ENCODE data around the gene PTPA. TPM values are rescaled to one million over a fixed set of nuclear protein-coding genes. Genes with fewer than 3 reads are reported as not detected.
"Not testable (repeated sequence)": the region's sequence is repeated elsewhere in the genome, so short reads cannot be mapped to it uniquely, and the experiment has no call there.

The PTPA gene
- total RNA-seq, 4 donors from 2014 or later, result 48.7 to 65.7 (median 51.9) TPM

GRCh38 chr9:129185991-129186390, 74.8 kb downstream of the PTPA start:
- Histone ChIP-seq H3K27ac (no peak overlapping the region), H3K27me3 (no peaks in the 10 kb centered on the region), H3K9me3 (no peaks in the 10 kb centered on the region), H3K4me3 (no peak overlapping the region), H3K4me1 (peaks cover 0 to 38% (median 6%) of the 10 kb centered on the region in 4 donors), H3K36me3 (no peaks in the 10 kb centered on the region)
- TF ChIP-seq CTCF (IDR thresholded peaks at IDR 0.05) (no peak), POLR2A (IDR thresholded peaks at IDR 0.05) (no peak)
- no peak for DNase-seq

DNA sequence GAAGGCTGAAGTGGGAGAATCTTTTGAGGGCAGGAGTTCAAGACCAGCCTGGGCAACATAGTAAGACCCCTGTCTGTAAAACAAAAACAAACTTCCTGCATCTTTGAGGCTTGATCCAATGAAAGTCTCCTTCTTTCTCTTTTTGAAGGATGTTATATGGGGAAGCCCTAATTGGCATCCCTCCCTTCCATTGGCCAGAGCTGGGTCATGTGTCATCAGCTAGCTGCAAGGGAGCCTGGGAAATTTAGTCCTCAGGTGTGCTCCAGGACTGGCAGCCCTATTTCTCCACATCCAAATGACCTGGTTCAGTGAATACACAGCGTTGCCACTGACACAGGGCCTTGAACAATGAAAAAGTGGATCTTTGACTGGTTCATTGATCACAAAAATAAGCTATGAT, 75.8 kb downstream of the PTPA start:
- no peak for DNase-seq
- TF ChIP-seq CTCF (IDR thresholded peaks at IDR 0.05), result no peak

GRCh38 chr9:129189971-129190370, 78.8 kb downstream of the PTPA start:
- H3K9me3 ChIP-seq, H3K4me1 ChIP-seq, DNase-seq, H3K36me3 ChIP-seq, H3K27me3 ChIP-seq, H3K27ac ChIP-seq, H3K4me3 ChIP-seq: not testable (repeated sequence)

More for the DNA sequence above, 75.8 kb downstream of the PTPA start:
- Histone ChIP-seq H3K27ac (no peak overlapping the region), H3K9me3 (no peaks in the 10 kb centered on the region), H3K36me3 (no peaks in the 10 kb centered on the region), H3K27me3 (no peaks in the 10 kb centered on the region), H3K4me1 (peaks cover 0 to 29% (median 5%) of the 10 kb centered on the region in 4 donors), H3K4me3 (no peak overlapping the region)

DNA sequence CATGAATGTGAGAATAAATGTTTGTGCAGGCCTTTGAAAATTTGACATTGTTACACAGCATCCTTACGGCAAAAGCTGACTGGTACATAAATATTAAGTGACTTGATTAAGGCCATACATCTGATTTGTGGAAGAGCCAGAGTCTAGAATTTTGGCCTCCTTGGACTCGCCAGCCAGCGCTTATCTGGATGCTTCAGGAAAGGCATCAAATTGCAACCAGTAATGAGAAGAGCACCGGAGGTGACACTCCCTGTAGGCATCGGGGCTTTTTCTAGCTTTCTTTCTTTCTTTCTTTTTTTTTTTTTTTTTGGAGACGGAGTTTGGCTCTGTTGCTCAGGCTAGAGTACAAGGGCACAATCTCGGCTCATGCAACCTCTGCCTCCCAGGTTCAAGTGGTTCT, 80.0 kb downstream of the PTPA start:
- Histone ChIP-seq H3K36me3 (no peaks in the 10 kb centered on the region), H3K4me3 (no peak overlapping the region), H3K27ac (no peak overlapping the region), H3K9me3 (no peaks in the 10 kb centered on the region), H3K27me3 (no peaks in the 10 kb centered on the region), H3K4me1 (no peaks in the 10 kb centered on the region)
- TF ChIP-seq CTCF (IDR thresholded peaks at IDR 0.05) (no peak), POLR2A (IDR thresholded peaks at IDR 0.05) (no peak)
- DNase-seq, result no peak

DNA sequence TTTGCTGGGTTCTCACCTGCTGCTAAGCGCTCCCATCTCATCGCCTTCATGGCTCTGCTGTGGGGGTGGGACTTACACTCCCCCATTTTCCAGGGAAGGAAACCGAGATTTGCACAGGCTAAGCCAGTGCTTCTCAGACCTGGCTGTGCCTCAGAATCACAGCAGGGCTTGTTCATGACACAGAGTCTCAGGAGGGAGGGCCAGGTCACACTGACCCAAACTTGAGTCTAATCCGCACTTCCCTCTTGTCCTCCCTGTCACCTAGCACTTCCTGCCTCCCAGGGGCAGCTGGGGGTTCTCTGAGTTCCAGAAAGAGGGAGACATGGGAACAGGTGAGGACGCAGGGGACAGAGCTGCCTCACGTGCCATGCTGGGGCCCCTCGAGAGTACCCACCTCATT, 82.4 kb downstream of the PTPA start:
- Histone ChIP-seq H3K27ac (no peak overlapping the region), H3K36me3 (no peaks in the 10 kb centered on the region), H3K9me3 (no peaks in the 10 kb centered on the region), H3K27me3 (no peaks in the 10 kb centered on the region), H3K4me1 (peaks cover 0 to under 1% (median 0%) of the 10 kb centered on the region in 4 donors), H3K4me3 (no peak overlapping the region)
- DNase-seq, result no peak
- TF ChIP-seq POLR2A (IDR thresholded peaks at IDR 0.05) (no peak), CTCF (IDR thresholded peaks at IDR 0.05) (no peak)

DNA sequence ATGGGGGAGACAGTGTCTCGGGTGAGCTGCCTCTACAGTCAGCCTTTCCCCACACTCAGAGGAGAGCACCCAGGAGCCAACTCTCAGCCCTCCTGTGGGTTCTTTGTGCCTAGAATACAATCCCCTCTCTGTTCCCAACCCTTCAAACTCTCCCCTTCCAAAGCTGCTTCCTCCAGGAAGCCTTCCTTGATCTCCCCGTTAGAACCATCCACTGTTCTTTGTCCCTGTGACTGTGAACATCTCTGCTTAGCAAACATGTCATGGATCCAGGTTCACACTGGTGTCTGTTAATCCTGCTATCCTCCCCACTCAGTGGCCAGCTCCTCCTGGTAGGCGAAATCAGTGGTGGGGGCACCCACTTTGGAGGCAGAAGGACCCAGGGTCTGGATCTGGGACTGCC, 83.0 kb downstream of the PTPA start:
- Histone ChIP-seq H3K4me1 (peaks cover 0 to 4% (median 0%) of the 10 kb centered on the region in 4 donors), H3K36me3 (no peaks in the 10 kb centered on the region), H3K27me3 (no peaks in the 10 kb centered on the region), H3K9me3 (no peaks in the 10 kb centered on the region), H3K4me3 (no peak overlapping the region), H3K27ac (no peak overlapping the region)
- DNase-seq, result no peak
- no peak for TF ChIP-seq CTCF (IDR thresholded peaks at IDR 0.05)
- TF ChIP-seq POLR2A (IDR thresholded peaks at IDR 0.05), result no peak

Measured in Peyer's patch (tissue), 4 donors.